Progenitor cell of endocrine pancreas (in vitro differentiated cells): ENCODE results near the gene SRPK2. TPM values are rescaled to one million over a fixed set of nuclear protein-coding genes. Genes with fewer than 3 reads are reported as not detected.

Experiments used
- DNase-seq: peaks from one replicate; pipeline ENCODE4 v3.0.0; 2021; ENCODE audit warnings: low spot score; ENCODE audit not compliant: unreplicated experiment
- H3K27ac Mint-ChIP-seq: 2 replicates; pipeline ENCODE4 v1.8.0; 2021; ENCODE audit warnings: mild to moderate bottlenecking, moderate library complexity, mixed read lengths
- H3K27me3 Mint-ChIP-seq: 2 replicates; pipeline ENCODE4 v1.8.0; 2021; ENCODE audit warnings: mixed read lengths
- H3K36me3 Mint-ChIP-seq: 2 replicates; pipeline ENCODE4 v1.8.0; 2022; ENCODE audit warnings: mixed read lengths; ENCODE audit not compliant: insufficient read depth
- H3K4me1 Mint-ChIP-seq: 2 replicates; pipeline ENCODE4 v1.8.0; 2021; ENCODE audit warnings: low read depth, mixed read lengths
- H3K4me3 Mint-ChIP-seq: 2 replicates; pipeline ENCODE4 v1.8.0; 2021; ENCODE audit warnings: low read depth, mild to moderate bottlenecking, moderate library complexity, mixed read lengths
- H3K9me3 Mint-ChIP-seq: 2 replicates; pipeline ENCODE4 v1.8.0; 2021; ENCODE audit warnings: low read depth, mixed read lengths
- CTCF ChIP-seq: fragments of 200-600 bp; sonication (generic); IDR thresholded peaks from one replicate; pipeline ENCODE4 v1.5.0; 2021; ENCODE audit warnings: antibody characterized with exemption, mild to moderate bottlenecking; ENCODE audit not compliant: unreplicated experiment
- total RNA-seq: library from RNA; stranded (reverse); gene quantifications from 2 replicates; pipeline ENCODE4 v1.2.1, GENCODE V29; 2021

The SRPK2 gene
- total RNA-seq, 1 donor from 2014 or later, result 78.8 TPM

- H3K4me3 Mint-ChIP-seq, result no peak overlapping the region
- H3K9me3 Mint-ChIP-seq, result peaks cover 5% of the 10 kb centered on the region
- peaks cover 5% of the 10 kb centered on the region for H3K4me1 Mint-ChIP-seq
- peaks cover 9% of the 10 kb centered on the region for H3K36me3 Mint-ChIP-seq
- DNase-seq, result no peak
- TF ChIP-seq CTCF, result no peak
- H3K27ac Mint-ChIP-seq, result no peak overlapping the region
- H3K27me3 Mint-ChIP-seq, result no peaks in the 10 kb centered on the region
Measured at GRCh38 chr7:105229641-105230040, 159.1 kb downstream of the SRPK2 start.

GRCh38 chr7:105228555-105228954, 160.2 kb downstream of the SRPK2 start:
- Mint-ChIP-seq H3K9me3 (peaks cover 5% of the 10 kb centered on the region), H3K4me1 (peaks cover 4% of the 10 kb centered on the region), H3K4me3 (no peak overlapping the region), H3K27ac (peak overlapping the region; percentile 64), H3K36me3 (peaks cover 9% of the 10 kb centered on the region), H3K27me3 (no peaks in the 10 kb centered on the region)
- DNase-seq, result no peak
- TF ChIP-seq CTCF, result no peak

- peaks cover 11% of the 10 kb centered on the region for H3K4me1 Mint-ChIP-seq
- no peak for TF ChIP-seq CTCF
Measured at GRCh38 chr7:105227391-105227790, 161.3 kb downstream of the SRPK2 start.

GRCh38 chr7:105224884-105225651, 163.7 kb downstream of the SRPK2 start:
- H3K4me1 Mint-ChIP-seq, result peaks cover 12% of the 10 kb centered on the region
- peaks cover 5% of the 10 kb centered on the region for H3K9me3 Mint-ChIP-seq
- TF ChIP-seq CTCF, result no peak
- no peak overlapping the region for H3K27ac Mint-ChIP-seq
- H3K36me3 Mint-ChIP-seq, result peaks cover 9% of the 10 kb centered on the region
- DNase-seq, result no peak
- no peaks in the 10 kb centered on the region for H3K27me3 Mint-ChIP-seq
- no peak overlapping the region for H3K4me3 Mint-ChIP-seq

More at GRCh38 chr7:105227391-105227790, 161.3 kb downstream of the SRPK2 start:
- Mint-ChIP-seq H3K27ac (no peak overlapping the region), H3K27me3 (no peaks in the 10 kb centered on the region), H3K36me3 (peaks cover 9% of the 10 kb centered on the region), H3K9me3 (peaks cover 5% of the 10 kb centered on the region), H3K4me3 (no peak overlapping the region)
- DNase-seq, result no peak

GRCh38 chr7:105222953-105223352, 165.8 kb downstream of the SRPK2 start:
- Mint-ChIP-seq H3K27me3 (no peaks in the 10 kb centered on the region), H3K4me3 (no peak overlapping the region), H3K27ac (peak overlapping the region; percentile 63), H3K36me3 (peaks cover 5% of the 10 kb centered on the region), H3K4me1 (peaks cover 25% of the 10 kb centered on the region), H3K9me3 (peaks cover 5% of the 10 kb centered on the region)
- no peak for DNase-seq
- TF ChIP-seq CTCF, result no peak
